Hematopoietic multipotent progenitor cell treated with erythropoietin and hydrocortisone succinate and interleukin-3 and kit ligand, for 17 days (in vitro differentiated cells): ENCODE data around the gene OR5AU1.

Experiments used
- DNase-seq: peaks from one replicate; pipeline ENCODE4 v3.0.0-alpha.2; 2015; ENCODE audit warnings: low spot score

OR5AU1 gene

DNA sequence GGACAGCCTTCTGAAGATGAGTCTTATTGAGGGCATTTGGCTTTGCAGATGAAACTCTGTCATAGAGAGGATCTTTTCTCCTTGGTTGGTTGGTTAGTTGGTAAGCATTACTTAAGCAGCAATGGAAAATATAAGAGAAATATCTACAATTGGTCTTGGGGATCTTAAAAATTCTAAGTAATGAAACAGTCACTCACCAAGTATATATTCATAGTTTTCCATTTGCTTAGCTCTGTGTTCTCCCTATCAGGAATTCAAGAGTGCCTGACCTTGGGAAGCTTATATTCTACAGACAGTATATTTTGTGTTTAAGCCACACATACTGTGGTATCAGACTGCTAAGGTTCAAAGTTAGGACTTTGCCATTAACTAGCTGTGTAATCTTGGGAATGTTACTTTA, at the start of gene OR5AU1:
Gene OR5AU1, minus strand, starts transcription at position 101 of the 400 bp plus-strand sequence. CDS start 191 bp downstream, outside the sequence.
- no peak for DNase-seq

DNA sequence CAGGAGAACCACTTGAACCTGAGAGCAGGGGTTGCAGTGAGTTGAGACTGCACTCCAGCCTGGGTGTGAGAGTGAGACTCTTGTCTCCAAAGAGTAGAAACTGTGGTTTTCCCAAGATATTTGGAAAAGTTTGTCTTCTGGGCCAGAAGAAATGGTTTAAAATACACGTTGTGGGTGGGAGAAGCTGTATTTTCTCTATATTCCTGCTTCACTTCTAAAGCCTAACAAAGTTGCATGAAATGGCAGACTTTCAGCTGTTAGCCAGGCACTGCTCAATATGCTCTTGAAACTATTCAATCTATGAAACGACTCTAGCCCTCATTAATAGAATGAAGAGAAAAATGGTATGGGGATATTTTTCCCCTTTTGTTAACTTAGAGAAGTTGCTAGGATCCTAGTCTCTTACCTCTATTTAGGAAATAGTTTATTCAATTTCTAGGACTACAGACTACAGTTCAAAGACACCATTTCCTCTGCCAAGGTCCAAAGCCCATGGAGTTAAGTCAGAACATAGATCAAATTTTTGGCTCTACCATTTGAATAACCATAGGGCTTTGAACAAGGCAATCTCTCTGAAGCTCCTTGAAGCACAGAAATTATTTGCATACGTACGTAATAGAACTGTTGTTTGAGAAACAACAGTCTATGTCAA, 49.3 kb upstream of the OR5AU1 start:
- no peak for DNase-seq

DNA sequence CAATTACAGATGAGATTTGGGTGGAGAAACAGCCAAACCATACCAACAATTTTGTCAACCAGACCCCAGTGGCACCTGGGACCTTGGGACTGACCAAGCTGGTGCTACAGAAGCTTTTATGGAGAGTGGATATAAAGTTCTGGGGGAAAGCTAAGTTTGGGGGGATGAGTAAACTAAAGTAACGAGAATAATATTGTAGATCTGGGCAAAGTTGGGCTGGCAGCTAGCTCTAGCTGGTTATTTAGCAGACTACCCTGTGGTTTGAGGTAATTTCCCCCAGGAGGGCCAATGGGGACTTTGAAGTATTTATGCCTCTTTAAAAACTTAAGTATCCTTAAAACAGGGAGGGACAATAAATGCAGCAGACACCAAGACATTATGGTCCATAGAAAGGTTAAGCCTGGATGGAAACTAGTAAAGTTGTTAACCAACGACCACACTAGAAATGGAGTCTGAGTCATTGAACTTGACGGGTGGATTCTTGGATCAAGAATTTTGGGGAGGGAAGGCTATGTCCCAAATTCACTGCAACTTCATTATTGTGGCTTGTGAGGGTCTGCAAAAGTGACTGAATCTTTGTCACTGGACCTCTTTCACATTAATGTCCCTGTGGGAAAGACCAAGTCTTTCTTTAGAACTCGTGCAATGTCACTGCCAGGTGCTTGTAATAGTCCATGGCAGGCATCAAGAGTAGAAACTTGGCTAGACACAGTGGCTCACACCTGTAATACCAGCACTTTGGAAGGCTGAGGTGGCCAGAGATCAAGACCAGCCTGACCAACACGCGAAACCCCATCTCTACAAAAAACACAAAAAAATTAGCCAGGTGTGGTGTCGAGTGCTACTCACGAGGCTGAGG, 48.5 kb upstream of the OR5AU1 start:
- no peak for DNase-seq

DNA sequence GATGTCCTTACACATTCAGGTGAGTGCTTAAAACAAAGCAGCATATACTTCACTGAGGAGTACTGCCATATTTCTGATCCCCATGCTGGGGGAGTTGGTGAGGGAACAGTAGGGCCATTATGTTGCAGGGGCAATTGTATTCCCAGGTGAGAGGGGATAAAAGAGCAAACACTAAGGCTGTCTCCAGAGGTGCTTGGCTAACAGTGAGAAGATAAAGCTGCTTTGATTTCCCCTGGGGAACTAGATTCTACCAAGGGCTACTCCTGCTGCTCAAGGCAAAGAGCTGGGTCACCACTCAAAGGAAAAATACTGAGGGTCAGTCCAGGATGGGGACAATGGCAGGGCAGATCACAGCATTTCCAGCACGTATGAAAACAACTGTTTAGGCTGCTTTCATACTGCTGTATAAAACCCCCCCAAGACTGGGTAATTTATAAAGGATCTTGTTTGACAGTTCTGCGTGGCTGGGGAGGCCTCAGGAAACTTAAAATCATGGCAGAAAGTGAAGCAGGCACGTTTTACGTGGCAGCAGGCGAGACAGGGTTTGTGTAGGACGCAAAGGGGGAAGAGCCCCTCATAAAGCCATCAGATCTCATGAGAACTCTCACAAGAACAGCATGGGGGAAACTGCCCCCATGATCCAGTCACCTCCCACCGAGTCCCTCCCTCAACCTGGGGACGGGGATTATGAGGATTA, 47.8 kb upstream of the OR5AU1 start:
- no peak for DNase-seq

DNA sequence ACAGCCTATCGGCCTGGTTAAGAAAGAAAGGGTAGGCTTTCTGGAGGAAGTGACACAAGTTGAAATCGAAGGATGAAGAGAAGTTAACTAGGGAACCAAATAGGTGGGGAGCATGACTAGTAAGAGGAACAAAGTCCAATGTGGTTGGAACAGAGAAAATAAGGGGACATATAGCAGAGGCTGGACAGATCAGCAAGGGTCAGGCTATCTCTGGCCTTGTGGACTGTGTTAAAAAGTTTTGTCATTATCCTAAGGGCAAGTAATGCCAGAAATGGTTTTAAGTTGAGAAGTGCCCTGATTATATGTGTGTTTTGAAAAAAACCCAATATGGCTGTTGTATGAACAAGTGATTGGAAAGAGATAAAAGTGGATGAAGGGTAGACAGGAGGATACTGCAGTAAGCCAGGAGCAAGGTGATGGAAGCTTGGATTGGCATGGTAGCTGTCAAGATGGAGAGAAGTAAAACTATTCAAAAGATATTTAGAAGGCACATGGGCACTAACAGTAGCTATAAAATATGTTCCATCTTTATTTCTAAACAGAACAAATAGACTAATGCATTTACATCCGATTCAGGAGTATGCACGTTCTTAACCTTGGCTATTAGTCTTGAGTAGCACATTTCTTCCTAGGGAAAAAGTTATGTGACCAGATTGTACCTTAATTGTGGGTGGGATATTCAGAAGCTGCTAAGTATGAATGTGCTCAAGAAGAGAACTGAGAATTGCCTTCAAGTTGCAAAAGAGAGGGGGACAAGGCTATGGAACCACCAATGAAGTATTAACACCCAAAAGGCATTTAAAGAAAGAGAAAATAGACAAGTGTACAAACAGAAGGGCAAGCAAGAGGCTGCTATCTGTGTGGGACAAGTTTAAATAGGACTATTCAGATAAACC, 46.8 kb upstream of the OR5AU1 start:
- no peak for DNase-seq

DNA sequence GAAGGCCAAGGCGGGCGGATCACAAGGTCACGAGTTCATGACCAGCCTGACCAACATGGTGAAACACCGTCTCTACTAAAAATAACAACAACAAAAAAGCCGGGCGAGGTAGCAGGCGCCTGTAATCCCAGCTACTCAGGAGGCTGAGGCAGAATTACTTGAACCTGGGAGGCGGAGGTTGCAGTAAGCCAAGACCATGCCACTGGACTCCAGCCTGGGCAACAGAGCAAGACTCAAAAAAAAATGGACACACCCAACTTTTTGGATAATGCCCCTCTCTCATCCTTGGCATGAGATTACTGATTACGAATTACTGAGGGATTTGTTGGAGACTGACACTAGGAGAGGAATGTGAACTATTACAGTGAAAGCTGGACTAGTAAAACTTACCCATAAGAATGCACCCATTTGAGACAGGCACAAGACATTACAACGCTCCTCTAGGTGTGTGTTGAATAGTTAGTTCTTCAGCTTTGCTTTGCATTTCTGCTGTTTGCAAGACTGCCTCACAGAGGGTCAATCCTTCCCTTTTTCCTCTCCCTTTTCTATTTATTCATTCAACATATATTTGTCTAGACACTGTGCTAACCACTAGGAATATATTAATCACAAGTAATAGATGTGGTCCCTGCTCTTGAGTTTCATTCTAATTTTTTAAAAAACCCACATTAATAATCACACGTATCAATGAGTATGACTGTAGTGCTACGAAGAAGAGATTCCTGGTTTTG, 46.0 kb upstream of the OR5AU1 start:
- no peak for DNase-seq

DNA sequence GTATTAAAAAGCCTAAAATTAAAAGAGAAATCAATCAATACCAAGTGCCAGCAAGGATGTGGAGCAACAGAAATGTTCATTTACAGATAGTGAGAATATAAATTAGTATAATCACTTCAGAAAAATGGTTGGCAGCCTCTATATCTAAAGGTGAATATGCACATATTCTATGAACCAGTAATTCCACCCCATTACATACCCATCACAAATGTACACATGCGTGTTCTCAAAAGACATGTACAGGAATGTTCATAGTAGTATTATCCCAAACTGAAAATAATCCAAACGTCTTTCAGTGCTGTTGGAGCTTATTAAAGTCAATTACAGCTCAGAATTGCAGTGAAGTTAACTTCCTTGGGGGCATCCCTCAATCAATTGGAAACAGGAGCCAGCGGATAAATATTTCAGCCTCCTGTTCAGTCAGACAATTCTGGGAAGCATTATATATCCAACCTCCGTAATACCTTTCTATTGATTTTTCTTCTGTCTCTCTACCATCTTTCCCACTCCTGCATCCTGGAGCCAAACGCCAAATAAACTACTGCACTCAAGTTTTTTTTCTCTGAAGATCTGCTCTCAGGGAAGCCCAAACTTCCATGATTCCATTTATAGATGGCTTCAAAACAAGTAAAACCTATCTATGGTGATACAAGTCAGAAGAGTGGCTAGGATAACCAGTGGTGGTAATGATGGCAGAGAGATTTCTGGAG, 45.0 kb upstream of the OR5AU1 start:
- DNase-seq: no peak

DNA sequence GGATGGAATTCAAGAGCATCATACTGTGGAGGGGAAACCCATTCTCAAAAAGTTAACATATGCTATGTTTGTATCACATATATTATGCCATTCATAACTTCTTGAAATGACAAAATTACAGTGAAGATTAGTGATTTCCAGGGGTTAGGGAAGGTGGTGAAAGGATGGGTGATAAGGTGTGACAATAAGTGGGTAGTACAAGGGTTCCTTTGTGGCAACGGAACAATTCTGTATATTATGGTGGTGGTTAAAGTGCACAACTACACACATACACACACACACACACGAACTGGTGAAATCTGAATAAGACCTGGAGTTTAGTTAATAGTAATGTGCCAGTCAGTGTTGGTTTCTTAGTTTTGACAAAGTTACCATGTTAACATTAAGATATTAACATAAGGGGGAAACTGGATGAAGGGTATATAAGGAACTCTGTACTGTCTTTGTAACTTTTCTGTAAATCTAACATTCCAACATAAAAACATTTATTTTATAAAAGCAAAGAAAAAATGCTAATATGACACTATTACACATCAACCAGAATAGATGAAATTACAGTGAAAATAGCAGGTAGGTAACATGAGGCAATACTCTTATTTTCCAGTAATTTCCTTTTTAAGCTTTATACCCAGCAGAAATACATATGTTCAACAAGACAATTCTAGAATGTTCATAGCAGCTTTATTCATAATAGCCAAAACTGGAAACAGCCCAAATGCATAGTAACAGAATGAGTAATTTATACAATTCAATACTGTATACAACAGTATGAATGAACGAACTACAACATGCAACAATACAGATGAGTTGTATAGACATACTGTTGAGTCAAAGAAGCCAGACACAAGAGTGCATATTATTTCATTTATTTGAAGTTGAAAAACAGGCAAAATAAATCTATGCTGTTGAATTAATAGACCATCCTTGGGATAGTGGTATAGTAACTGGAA, 44.0 kb upstream of the OR5AU1 start:
- no peak for DNase-seq

DNA sequence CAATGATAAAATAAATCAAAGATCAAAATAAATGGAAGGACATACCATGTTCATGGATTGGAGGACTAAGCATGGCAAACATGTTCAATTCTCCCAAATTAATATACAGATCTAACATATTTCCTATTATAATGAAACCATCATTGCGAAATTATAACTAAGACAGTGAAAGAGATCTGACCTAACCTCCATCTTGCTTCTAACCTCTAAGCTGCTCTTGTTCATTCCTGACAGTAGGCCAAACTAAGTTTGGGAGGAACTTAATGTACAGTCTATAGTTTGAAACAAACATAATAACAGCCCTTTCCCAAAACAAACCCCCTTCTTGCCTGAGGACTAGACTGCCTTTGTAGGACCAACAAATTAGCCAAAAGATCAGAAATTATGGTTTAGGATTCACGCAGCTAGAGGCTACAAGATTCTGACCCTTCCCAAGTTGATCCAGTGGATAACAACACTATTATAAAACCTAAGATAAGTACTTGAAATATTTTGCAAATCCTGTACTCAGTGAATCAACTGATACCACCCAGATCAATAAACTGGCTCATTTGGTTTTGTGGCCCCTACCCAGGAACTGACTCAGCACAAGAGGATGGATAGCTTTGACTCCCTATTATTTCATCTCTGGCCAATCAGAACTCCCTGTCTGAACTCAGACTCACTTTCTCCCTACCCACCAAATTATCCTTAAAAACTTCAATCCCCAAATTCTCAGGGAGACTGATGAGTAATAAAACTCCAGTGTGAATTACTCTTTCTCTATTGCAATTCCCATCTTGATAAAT, 41.7 kb upstream of the OR5AU1 start:
- DNase-seq: no peak

DNA sequence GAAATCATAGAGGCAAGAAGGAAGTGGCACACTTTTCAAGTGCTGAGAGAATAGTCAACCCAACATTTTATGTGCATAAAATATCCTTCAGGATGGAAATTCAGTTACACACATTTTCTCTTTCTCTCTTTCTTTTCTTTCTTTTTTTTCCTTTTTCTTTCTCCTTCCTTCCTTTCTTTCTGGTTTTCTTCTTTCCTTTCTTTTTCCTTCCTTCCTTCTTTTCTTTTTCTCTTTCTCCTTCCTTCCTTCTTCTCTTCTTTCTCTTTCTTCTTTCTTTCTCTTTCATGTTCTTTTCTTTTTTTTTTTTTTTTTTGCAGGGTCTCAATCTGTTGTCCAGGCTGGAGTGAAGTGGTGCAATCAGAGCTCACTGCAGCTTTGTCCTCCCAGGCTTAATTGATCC, 38.7 kb upstream of the OR5AU1 start:
- no peak for DNase-seq

DNA sequence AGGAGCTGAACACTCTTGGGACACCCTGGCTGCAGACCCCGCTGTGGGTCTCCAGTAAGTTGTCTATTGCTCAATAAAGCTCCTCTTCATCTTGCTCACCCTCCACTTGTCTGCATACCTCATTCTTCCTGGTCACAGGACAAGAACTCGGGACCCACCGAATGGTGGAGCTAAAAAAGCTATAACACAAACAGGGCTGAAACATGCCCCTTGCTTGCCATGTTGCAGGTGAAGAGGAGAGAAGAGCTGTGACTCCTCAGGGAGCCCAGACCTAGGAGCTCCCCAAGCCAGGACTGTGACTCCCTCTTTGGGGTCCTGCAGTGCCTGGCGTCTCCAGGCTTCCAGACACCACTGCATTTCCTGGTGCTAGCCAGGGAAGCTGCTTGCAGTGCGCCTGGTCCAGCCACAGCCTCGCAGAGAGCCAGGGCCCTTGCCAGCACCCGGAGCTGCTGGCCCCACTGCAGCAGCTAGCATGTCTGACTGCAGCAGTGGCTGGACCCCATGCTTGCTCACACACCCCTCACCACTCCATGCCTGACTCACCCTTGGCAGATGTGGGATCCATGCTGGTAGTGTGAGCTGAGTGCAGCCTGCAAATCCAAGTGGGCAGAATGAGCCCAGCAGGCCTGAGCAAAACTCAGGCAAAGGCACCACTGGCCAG, 37.1 kb upstream of the OR5AU1 start:
- DNase-seq: no peak

DNA sequence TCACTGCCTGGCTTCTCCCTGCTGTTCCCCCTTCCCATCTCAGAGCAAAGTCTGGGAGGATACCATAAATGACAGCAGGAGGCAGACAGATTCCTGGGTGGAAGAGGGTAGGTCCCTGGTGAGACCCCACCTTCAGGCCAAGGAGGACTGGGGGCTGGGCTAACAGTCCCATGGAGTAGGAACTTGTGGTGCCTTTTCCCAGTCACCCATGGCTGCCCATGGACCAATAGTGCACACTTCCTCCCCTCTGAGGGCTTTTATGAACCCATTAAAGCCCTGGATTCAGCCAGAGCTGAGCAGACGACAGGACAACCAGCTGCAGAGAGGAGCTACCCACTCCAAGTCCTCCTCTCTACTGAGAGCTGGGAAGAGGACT, 36.6 kb upstream of the OR5AU1 start:
- DNase-seq: no peak

DNA sequence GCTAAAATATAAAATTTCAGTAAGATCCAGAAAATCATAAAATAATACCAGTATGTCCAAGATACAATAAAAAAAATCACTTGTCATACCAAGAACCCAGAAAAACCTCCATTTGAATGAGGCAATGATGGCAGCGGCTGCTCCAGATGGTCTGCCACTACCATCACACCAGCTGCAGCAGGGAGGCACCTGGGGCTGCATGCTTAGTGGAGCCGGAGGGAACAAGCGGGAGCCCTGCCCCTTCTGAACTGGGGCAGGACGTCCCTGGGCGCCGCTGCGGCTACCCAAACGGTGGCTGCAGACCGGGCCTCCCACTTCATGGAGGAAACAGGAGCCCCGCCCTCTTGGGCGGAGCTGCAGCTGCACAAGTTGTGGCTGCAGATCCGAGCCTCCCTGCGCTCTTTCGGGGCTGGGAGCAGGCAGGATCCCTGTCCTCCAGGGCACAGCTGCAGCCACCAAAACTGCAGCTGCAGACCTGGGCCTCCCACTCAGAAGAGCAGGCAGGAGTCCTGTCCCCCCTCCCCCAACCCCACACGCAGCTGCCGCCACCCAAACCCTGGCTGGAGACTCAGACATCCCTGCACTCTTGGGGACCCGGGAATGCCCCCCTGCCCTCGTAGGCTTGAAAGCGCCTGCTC, 36.1 kb upstream of the OR5AU1 start:
- DNase-seq: no peak

DNA sequence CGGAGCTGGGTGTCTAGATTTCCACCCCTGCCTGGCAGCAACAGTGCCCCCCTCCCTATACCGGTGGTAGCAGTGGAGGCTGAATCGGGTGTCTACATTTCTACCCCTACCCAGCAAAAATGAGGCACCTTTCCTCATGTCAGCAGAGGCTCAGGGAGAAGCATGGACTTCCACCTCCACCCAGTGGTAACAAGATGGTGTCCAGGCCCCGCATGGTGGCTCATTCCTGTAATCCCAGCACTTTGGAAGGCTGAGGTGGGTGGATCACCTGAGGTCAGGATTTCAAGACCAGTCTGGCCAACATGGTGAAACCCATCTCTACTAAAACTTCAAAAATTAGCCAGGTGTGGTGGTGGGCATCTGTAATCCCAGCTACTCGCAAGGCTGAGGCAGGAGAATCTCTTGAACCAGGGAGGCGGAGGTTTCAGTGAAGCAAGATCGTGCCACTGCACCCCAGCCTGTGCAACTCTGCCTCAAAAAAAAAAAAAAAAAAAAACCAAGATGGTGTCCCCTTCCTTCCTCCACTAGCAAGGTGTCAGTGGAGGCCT, 35.5 kb upstream of the OR5AU1 start:
- no peak for DNase-seq

DNA sequence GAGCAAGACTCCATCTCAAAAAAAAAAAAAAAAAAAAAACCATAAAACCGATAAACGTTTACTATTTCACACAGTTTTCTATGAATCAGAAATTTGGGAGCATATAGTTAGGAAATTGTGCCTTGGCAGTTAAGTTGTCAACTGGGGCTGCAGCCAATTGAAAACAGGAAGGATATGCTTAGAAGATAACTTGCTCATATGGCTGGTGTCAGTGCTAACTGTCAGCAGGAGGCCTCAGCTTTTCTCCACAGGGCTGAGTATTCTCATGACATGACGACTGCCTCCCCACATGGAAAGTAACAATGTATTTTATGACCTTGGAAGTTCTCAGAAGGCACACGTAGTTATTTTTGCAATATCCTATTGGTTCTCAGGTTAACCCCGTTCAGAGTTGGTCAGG, 29.6 kb upstream of the OR5AU1 start:
- no peak for DNase-seq

DNA sequence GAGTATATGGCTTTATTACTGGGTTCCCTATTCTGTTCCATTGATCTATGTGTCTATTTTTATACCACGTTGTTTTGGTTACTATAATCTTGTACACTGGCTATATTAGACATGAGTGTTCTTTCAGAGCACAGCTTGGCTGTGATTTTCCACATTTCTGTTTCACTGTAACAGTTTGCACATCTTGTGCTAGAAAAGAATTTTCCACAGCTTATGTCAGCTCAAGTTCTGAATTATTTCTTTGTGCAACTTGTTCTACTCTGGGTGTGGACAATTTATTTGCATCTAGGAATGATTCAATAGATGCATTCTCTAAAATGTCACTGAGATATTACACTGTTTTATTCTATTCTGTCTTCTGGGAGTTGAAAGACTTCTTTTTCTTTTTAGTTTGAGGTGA, 28.4 kb upstream of the OR5AU1 start:
- DNase-seq: no peak

DNA sequence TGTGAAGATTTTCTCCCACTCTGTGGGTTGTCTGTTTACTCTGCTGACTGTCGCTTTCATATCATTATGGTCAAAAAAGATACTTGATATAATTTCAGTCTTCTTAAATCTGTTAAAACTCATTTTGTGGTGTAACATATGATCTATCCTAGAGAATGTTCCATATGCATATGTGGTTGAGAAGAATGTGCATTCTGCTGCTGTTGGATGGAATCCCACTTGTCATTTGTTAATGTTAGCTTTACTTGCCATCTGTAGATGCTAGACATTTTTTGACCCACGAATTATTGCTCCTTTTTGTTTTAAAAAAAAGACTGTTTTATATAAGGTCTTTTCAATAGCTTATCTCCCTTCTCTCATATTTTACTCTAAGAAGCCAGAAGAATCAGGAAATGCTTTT, 26.3 kb upstream of the OR5AU1 start:
- no peak for DNase-seq
